Measurements from ENCODE around the gene SH2D6.
A peak's percentile ranks its signal among the peaks of the same experiment; 100 is the strongest.

SH2D6 gene

DNA sequence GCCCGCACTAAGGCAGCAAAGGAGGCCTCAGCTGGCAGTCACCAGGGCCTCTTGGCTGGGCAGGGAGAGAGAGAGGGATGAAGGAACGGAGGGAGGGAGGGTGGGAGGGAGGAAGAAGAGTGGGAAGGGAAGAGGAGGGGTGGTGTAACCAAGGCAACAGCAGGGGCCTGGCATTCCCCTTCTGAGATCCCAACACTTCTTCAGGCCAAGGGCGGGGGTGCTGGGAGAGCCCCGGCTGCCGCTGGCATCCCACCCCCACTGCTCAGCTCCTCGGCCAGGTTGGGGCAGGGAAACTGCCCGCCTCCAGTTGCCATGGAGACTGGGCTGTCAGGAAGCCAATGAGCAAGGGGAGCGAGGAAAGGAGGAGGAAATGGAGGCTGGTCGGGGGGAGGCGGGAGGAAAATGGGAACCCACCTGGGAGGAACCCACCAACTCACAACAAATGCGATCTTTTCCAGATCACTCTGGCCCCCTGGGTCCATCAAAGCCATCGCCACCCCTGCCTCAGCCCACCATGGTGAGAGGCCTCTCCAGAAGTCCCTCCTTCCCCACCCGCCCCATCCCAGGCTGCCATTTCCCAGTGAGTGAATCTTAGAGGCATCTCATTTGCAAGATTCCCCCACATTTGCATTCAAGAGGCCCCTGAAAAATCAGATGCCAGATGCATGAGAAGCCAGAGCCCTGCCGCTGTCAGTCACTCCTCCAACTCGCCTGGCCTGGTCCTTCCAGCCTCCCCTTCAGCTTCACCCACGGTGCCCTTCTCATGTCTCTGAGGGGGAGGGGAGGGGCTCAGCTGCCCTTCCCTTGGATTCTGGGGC lies 12.4 kb downstream of the SH2D6 start:
- H3K27me3 ChIP-seq (ENCODE audit: control insufficient read depth, insufficient read depth, low read length) = no peaks in the 10 kb centered on the region
- H3K4me1 ChIP-seq (ENCODE audit: control insufficient read depth, insufficient read depth, low read length) = peaks cover 4% of the 10 kb centered on the region
- H3K36me3 ChIP-seq (ENCODE audit: control insufficient read depth, insufficient read depth, low read length) = no peaks in the 10 kb centered on the region
- H3K27ac ChIP-seq (ENCODE audit: low read depth, low read length) = no peak overlapping the region
- H3K4me3 ChIP-seq (ENCODE audit: low read length) = no peak overlapping the region
- no peak overlapping the region for H3K9ac ChIP-seq (ENCODE audit: low read length)

- no peaks in the 10 kb centered on the region for H3K36me3 ChIP-seq (ENCODE audit: control insufficient read depth, insufficient read depth, low read length)
- H3K4me1 ChIP-seq (ENCODE audit: control insufficient read depth, insufficient read depth, low read length) = peaks cover 4% of the 10 kb centered on the region
- no peaks in the 10 kb centered on the region for H3K27me3 ChIP-seq (ENCODE audit: control insufficient read depth, insufficient read depth, low read length)
- no peak overlapping the region for H3K4me3 ChIP-seq (ENCODE audit: low read length)
- no peak overlapping the region for H3K27ac ChIP-seq (ENCODE audit: low read depth, low read length)
- no peak overlapping the region for H3K9ac ChIP-seq (ENCODE audit: low read length)
Observed at GRCh38 chr2:85431570-85432205, 13.2 kb downstream of the SH2D6 start.

DNA sequence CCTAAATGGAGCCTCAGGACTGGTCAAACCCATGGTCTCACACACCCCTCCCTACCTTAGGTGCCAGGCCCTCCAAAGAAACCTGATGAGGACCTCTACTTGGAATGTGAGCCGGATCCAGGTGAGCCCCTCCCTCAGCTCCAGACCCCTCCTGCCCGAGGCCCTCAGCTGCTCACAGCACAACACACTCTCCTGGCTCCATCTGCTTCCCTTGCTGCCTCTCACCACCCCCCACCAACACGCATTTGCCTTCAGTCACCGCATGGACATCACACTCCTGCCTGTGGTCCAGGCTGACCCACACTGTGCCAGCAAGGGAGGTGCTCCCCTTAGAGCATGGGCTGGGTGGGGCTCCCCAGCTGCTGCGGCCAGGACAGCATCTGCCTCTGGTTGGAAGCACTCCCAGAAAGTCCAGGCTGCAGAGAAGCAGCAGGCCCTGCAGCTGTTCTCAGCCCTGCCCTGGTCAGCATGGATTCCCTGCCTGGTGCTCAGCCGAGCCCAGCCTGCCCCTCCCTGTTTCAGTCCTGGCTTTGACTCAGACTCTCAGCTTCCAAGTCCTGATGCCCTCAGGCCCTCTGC lies 15.1 kb downstream of the SH2D6 start:
- Histone ChIP-seq H3K27me3 (ENCODE audit: control insufficient read depth, insufficient read depth, low read length) (no peaks in the 10 kb centered on the region), H3K36me3 (ENCODE audit: control insufficient read depth, insufficient read depth, low read length) (no peaks in the 10 kb centered on the region), H3K27ac (ENCODE audit: low read depth, low read length) (peak overlapping the region; percentile 86), H3K4me3 (ENCODE audit: low read length) (no peak overlapping the region), H3K9ac (ENCODE audit: low read length) (no peak overlapping the region), H3K4me1 (ENCODE audit: control insufficient read depth, insufficient read depth, low read length) (peaks cover 16% of the 10 kb centered on the region)

DNA sequence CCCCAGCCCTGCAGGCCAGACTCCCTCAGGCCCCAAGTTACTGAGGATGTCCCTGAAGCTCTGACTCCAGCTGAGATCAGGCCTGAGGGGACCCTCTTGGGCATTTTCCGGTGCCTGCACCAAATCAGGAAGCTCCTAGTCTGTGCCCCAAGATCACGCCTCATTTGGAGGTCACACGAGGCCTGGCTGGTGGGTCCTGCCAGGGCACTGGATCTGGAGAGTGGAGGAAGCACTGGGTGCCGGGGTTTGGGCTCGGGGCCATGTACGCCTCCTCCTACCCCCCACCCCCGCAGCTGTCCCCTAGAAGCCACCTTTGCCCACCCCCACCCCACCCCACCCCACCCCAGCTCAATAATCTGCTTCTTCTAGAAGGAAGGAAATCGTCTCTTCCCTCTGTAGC lies 16.2 kb downstream of the SH2D6 start:
- Histone ChIP-seq H3K9ac (ENCODE audit: low read length) (no peak overlapping the region), H3K4me1 (ENCODE audit: control insufficient read depth, insufficient read depth, low read length) (peaks cover 20% of the 10 kb centered on the region), H3K27ac (ENCODE audit: low read depth, low read length) (peak overlapping the region; percentile 86), H3K4me3 (ENCODE audit: low read length) (no peak overlapping the region), H3K36me3 (ENCODE audit: control insufficient read depth, insufficient read depth, low read length) (no peaks in the 10 kb centered on the region), H3K27me3 (ENCODE audit: control insufficient read depth, insufficient read depth, low read length) (no peaks in the 10 kb centered on the region)

DNA sequence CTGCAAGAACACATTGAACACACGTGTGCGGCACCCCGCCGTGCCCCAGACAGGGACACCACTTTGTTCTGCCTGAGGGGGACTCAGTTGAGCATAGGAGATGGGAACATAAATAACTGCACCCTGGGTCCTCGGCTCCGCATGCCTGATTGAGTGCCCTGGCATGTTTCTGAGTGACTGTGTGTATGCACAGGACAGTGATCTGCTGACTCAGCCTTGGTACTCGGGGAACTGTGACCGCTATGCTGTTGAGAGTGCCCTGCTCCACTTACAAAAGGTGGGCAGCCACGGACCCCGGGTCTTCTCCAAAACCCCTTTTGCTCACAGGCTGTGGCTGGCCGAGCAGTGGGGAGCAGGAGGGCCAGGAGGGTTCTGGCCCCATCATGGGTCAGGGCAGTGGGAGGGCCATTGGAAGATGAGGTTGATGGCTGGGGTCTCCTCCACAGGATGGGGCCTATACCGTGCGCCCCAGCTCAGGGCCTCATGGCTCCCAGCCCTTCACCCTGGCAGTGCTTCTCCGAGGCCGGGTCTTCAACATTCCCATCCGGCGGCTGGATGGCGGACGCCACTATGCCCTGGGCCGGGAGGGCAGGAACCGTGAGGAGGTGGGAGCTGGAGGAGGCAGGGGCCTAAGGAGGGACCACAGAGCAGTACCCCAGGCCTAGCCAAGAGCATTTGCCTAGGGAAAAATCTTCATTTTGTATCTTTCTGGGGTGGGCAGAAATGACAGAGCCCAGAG lies 16.9 kb downstream of the SH2D6 start:
- H3K36me3 ChIP-seq (ENCODE audit: control insufficient read depth, insufficient read depth, low read length) = no peaks in the 10 kb centered on the region
- peak overlapping the region; percentile 48 for H3K27ac ChIP-seq (ENCODE audit: low read depth, low read length)
- no peaks in the 10 kb centered on the region for H3K27me3 ChIP-seq (ENCODE audit: control insufficient read depth, insufficient read depth, low read length)
- H3K9ac ChIP-seq (ENCODE audit: low read length) = no peak overlapping the region
- H3K4me3 ChIP-seq (ENCODE audit: low read length) = no peak overlapping the region
- peaks cover 20% of the 10 kb centered on the region for H3K4me1 ChIP-seq (ENCODE audit: control insufficient read depth, insufficient read depth, low read length)

DNA sequence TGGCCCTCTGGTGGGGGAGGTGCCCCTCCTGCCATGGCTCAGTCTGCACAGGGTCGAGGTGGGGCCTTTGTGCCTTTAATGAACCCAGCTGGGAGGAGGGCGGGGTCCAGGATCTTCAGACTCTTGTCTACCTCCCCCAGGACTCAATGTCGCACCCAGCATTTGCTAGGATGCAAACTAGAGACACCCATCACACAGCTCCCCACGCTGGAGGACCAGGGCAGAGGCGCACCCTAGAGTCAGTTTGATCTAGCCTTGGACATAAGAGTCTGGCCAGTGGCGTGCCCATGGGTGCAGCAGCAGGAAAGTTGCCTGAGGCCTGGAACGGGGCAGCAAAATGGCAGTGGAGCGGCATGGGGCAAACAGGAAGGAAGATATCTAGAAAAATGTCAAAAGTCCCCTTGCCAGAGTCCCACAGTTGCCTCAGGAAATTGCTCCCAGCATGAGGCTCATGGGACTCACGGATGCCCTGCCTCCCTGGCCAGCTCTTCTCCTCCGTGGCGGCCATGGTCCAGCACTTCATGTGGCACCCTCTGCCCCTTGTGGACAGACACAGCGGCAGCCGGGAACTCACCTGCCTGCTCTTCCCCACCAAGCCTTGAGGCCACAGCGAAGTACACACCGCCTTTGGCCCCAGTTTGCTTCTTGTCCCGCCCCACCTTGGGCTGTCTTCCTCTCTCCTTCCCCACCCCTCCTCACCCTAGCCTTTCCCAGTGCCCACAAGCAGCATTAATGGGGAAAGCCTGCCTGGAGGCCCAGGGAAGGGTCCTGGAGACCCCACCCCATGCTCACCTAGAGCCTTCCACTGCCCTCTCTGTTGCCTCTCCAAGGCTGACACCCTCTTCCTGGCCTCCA lies 17.7 kb downstream of the SH2D6 start:
- no peaks in the 10 kb centered on the region for H3K36me3 ChIP-seq (ENCODE audit: control insufficient read depth, insufficient read depth, low read length)
- no peak overlapping the region for H3K9ac ChIP-seq (ENCODE audit: low read length)
- no peaks in the 10 kb centered on the region for H3K27me3 ChIP-seq (ENCODE audit: control insufficient read depth, insufficient read depth, low read length)
- H3K4me3 ChIP-seq (ENCODE audit: low read length) = no peak overlapping the region
- H3K4me1 ChIP-seq (ENCODE audit: control insufficient read depth, insufficient read depth, low read length) = peaks cover 20% of the 10 kb centered on the region
- H3K27ac ChIP-seq (ENCODE audit: low read depth, low read length) = peak overlapping the region; percentile 94

- H3K4me1 ChIP-seq (ENCODE audit: control insufficient read depth, insufficient read depth, low read length) = peaks cover 20% of the 10 kb centered on the region
Observed at GRCh38 chr2:85436836-85437487, 18.4 kb downstream of the SH2D6 start.

GRCh38 chr2:85437488-85438200 lies 19.1 kb downstream of the SH2D6 start:
- Histone ChIP-seq H3K27ac (ENCODE audit: low read depth, low read length) (peak overlapping the region; percentile 94), H3K9ac (ENCODE audit: low read length) (no peak overlapping the region), H3K4me1 (ENCODE audit: control insufficient read depth, insufficient read depth, low read length) (peaks cover 20% of the 10 kb centered on the region), H3K36me3 (ENCODE audit: control insufficient read depth, insufficient read depth, low read length) (no peaks in the 10 kb centered on the region), H3K4me3 (ENCODE audit: low read length) (peak overlapping the region; percentile 73), H3K27me3 (ENCODE audit: control insufficient read depth, insufficient read depth, low read length) (no peaks in the 10 kb centered on the region)

More at GRCh38 chr2:85436836-85437487, 18.4 kb downstream of the SH2D6 start:
- Histone ChIP-seq H3K4me3 (ENCODE audit: low read length) (peak overlapping the region; percentile 37), H3K9ac (ENCODE audit: low read length) (no peak overlapping the region), H3K27ac (ENCODE audit: low read depth, low read length) (peak overlapping the region; percentile 94), H3K27me3 (ENCODE audit: control insufficient read depth, insufficient read depth, low read length) (no peaks in the 10 kb centered on the region), H3K36me3 (ENCODE audit: control insufficient read depth, insufficient read depth, low read length) (no peaks in the 10 kb centered on the region)

- H3K27ac ChIP-seq (ENCODE audit: low read depth, low read length) = peak overlapping the region; percentile 94
- H3K27me3 ChIP-seq (ENCODE audit: control insufficient read depth, insufficient read depth, low read length) = no peaks in the 10 kb centered on the region
- peak overlapping the region; percentile 73 for H3K4me3 ChIP-seq (ENCODE audit: low read length)
- peak overlapping the region; percentile 68 for H3K9ac ChIP-seq (ENCODE audit: low read length)
- no peaks in the 10 kb centered on the region for H3K36me3 ChIP-seq (ENCODE audit: control insufficient read depth, insufficient read depth, low read length)
- H3K4me1 ChIP-seq (ENCODE audit: control insufficient read depth, insufficient read depth, low read length) = peaks cover 20% of the 10 kb centered on the region
Observed at GRCh38 chr2:85438201-85439024, 19.9 kb downstream of the SH2D6 start.

GRCh38 chr2:85439025-85439472 lies 20.5 kb downstream of the SH2D6 start:
- no peak overlapping the region for H3K4me3 ChIP-seq (ENCODE audit: low read length)
- H3K27me3 ChIP-seq (ENCODE audit: control insufficient read depth, insufficient read depth, low read length) = no peaks in the 10 kb centered on the region
- peak overlapping the region; percentile 94 for H3K27ac ChIP-seq (ENCODE audit: low read depth, low read length)
- no peak overlapping the region for H3K9ac ChIP-seq (ENCODE audit: low read length)
- H3K36me3 ChIP-seq (ENCODE audit: control insufficient read depth, insufficient read depth, low read length) = no peaks in the 10 kb centered on the region
- H3K4me1 ChIP-seq (ENCODE audit: control insufficient read depth, insufficient read depth, low read length) = peaks cover 18% of the 10 kb centered on the region
